ENCODE results near the gene TSPEAR.
A peak's percentile ranks its signal among the peaks of the same experiment; 100 is the strongest.

TSPEAR gene

GRCh38 chr21:44456214-44456914 is 255.0 kb downstream of the TSPEAR start:
- no peak for DNase-seq

GRCh38 chr21:44455524-44456213 is 255.7 kb downstream of the TSPEAR start:
- DNase-seq, result peak; percentile 45

- peak; percentile 92 for DNase-seq
Observed at GRCh38 chr21:44454747-44455523, 256.4 kb downstream of the TSPEAR start, which contains the start of gene LRRC3. Gene LRRC3, plus strand, starts transcription at chr21:44455510. Its CDS starts 1,135 bp downstream, at chr21:44456645.

DNA sequence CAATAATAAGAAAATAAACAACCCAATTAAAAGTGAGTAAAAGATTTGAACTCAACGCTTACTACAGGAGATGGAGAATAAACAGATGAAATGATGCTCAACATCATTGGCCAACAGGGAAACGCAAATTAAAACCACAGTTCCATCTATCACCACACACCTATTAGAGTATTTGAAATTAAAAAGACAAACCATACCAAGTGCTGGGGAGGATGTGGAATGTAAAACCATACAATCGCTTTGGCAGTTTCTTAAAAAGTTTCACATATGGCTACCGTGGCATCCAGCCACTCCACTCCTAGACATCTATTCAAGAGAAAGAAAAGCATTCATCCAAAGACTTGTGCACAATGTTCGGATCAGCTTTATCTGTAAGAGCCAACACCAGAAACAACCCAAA is 257.3 kb downstream of the TSPEAR start:
- DNase-seq, result no peak

DNA sequence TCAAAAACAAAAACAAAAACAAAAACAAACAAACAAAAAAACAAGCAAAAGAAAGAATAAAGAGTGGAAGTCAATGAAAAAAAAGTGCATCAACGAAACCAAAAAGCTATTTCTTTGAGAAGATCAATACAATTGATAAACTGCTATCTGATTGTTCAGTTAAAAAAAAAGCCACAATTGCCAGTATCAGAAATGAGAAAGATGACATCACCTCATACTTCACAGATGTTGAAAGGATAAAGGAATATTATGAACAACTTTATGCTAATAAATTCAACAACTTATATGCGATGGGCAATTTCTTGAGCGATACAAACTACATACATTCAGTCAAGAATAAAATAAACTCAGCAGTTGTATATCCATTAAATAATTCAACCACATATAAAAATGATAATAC is 258.3 kb downstream of the TSPEAR start:
- DNase-seq, result no peak

DNA sequence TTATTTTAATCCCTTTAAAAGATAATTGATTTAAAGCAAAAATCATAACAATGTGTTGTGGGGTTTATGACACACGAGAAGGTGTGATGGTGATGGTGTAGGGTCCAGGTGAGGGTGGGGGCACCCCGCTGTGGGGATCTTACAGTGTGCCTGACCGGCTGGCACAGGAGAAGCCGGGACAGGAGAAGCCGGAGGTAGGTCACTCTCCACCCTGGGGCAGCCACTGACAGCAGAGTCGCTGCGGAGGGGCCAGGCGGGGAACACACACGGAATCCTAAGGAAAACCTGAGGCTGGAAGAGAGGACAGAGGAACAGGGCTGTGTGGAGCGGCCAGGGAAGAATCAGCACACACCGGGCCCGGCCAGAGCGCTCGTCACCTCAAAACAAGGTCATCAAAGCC is 260.4 kb downstream of the TSPEAR start:
- DNase-seq, result no peak

GRCh38 chr21:44450402-44450801 is 261.0 kb downstream of the TSPEAR start:
- DNase-seq, result no peak

DNA sequence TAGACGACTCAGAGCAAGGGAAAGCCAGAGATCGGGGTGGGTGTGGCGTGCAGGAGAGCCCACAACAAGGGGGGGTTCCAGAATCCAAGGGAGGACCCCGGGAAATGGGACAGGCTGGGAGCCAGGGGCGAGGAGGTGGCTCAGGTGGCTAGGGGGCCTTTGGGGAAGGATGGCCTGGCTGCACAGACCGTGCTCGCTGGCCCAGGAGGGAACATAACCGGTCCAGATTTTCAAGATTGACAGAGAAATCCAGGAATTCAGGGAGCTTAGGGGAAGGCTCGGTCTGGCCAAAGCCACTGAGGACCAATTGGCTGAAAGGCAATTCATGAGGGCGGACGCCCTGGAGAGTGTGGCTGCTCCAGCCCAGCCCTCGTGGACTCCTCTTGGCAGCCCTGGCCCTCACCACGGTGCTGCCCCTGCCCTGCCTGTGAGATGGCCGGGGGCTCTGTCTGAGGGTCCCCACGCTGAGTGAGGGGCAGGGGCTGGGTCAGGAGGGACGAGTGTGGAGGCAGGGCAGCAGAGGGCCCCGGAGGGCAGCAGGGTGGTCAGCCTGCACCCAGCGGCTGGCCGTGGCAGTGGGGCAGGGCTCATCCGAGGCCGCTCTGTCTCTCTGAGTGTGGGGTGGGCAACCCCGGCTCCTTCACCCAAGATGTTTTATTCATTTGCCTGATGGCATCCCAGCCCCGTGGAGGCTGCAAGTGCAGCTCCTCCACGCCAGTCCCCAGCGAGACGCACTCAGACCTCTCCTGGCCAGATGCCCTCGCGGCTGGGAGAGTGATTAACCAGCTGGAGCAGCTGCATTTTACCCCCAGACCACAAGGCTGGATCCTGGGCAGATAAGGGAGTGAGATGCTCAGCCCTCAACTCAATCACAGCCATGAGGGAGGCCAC is 261.7 kb downstream of the TSPEAR start:
- DNase-seq, result no peak

DNA sequence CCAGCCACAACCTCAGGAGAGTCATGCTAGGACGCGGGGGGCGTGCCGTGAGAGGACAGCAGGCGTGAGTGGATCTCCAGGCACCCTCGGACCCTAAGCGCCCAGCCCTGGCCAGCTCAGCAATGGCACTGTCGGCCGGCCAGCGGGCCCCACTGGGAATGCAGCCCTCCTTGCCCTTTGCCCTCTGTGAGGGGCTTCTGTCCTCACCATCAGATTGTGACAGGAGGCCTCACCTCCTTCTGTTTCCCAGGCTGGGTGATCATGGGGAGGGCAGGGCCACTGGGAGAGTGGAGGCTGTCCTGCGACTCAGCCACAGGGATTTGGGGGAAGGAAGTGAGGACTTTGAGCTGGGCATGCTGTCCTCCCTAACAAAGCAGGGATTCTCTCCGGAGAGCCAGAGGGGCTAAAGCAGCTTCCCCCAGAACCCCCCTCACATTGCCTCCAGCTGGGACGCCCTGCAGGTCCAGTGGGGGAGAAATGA is 262.7 kb downstream of the TSPEAR start:
- DNase-seq, result no peak

Measured in CD4-positive, alpha-beta T cell treated with Interleukin-17A for 4 hours (primary cell).